Endothelial cell of umbilical vein (primary cell): ENCODE results near the gene CCDC18. TPM values are rescaled to one million over a fixed set of nuclear protein-coding genes. Genes with fewer than 3 reads are reported as not detected.

Experiments used
- BruUV-seq: library from RNA; stranded (reverse); fragments of 400-500 nt; replicated peaks from 2 replicates; lab custom pipeline; 2021; lab: Mats Ljungman, UMichigan
- CTCF ChIA-PET: fragments of 300-600, 350-600 bp; sonication (Branson Sonifier 250); formaldehyde crosslinking; loops from one replicate; lab custom pipeline; 2021; ENCODE audit warnings: antibody characterized with exemption, inconsistent platforms; lab: Charles Lee
- POLR2A ChIA-PET: fragments of 300-600, 350-600 bp; sonication (Branson Sonifier 250); formaldehyde crosslinking; loops from one replicate; lab custom pipeline; 2021; ENCODE audit warnings: antibody characterized with exemption, inconsistent platforms; lab: Charles Lee
- DNase-seq: peaks from one replicate; pipeline ENCODE4 v3.0.0-alpha.2; 2011; ENCODE audit warnings: low read depth, low spot score
- FAIRE-seq: peaks from 2 replicates; lab custom pipeline; 2011; peaks lifted over from hg19 to GRCh38; lab: Jason Lieb, UNC
- H2AFZ ChIP-seq: 2 replicates; pipeline ENCODE4 v1.6.0; 2012; ENCODE audit warnings: low read depth, low read length, control low read depth, inconsistent platforms
- H3K27ac ChIP-seq: 2 replicates; pipeline ENCODE4 v1.5.1; 2011; ENCODE audit warnings: low read depth, mild to moderate bottlenecking, control low read depth, low read length, moderate library complexity; ENCODE audit not compliant: insufficient read depth
- H3K27me3 ChIP-seq, 2 experiments: 2 replicates each; pipeline versions ENCODE4 v1.6.0 to v1.6.1; 2011; ENCODE audit warnings: low read length in 2 of 2, mixed read lengths in 1 of 2; ENCODE audit not compliant: control insufficient read depth in 2 of 2, insufficient read depth in 2 of 2
- H3K36me3 ChIP-seq, 2 experiments: 2 replicates in 1 of 2; 3 replicates in 1 of 2; pipeline ENCODE4 v1.5.1; 2011; ENCODE audit warnings: low read length in 2 of 2, mild to moderate bottlenecking in 1 of 2, moderate library complexity in 1 of 2; ENCODE audit not compliant: control insufficient read depth in 2 of 2, insufficient read depth in 2 of 2; ENCODE audit errors: extremely low read depth in 1 of 2
- H3K4me1 ChIP-seq: 3 replicates; pipeline ENCODE4 v1.5.1; 2011; ENCODE audit warnings: mild to moderate bottlenecking, low read length; ENCODE audit not compliant: control insufficient read depth, insufficient read depth; ENCODE audit errors: extremely low read depth
- H3K4me2 ChIP-seq: 2 replicates; pipeline ENCODE4 v1.6.1; 2011; ENCODE audit warnings: low read length, control low read depth, mixed read lengths; ENCODE audit not compliant: insufficient read depth
- H3K4me3 ChIP-seq, 3 experiments: fragments of 200-600 bp in 1 of 3; sonication (generic), shearing (Covaris generic) in 1 of 3; replicated peaks in 1 of 3; 2 replicates each; pipeline ENCODE4 v1.5.1; 2011 to 2016; ENCODE audit warnings: control low read depth in 3 of 3, low read length in 3 of 3, mild to moderate bottlenecking in 2 of 3, inconsistent platforms in 1 of 3, low read depth in 1 of 3, moderate library complexity in 1 of 3; ENCODE audit not compliant: insufficient read depth in 1 of 3
- H3K79me2 ChIP-seq: 2 replicates; pipeline ENCODE4 v1.6.0; 2012; ENCODE audit warnings: low read length, inconsistent platforms; ENCODE audit not compliant: control insufficient read depth, insufficient read depth
- H3K9ac ChIP-seq: replicated peaks from 2 replicates; pipeline ENCODE3; 2011; ENCODE audit warnings: low read length, control low read depth; ENCODE audit not compliant: insufficient read depth; ENCODE audit errors: extremely low read depth
- H3K9me1 ChIP-seq: replicated peaks from 3 replicates; pipeline ENCODE4 v1.6.0; 2011; ENCODE audit warnings: mild to moderate bottlenecking, low read length; ENCODE audit not compliant: control insufficient read depth, insufficient read depth; ENCODE audit errors: extremely low read depth
- H3K9me3 ChIP-seq: replicated peaks from 2 replicates; pipeline ENCODE4 v1.5.1; 2012; ENCODE audit warnings: low read length, inconsistent platforms; ENCODE audit not compliant: control insufficient read depth, insufficient read depth
- H4K20me1 ChIP-seq: replicated peaks from 2 replicates; pipeline ENCODE3; 2011; ENCODE audit warnings: mild to moderate bottlenecking, low read length; ENCODE audit not compliant: control insufficient read depth, insufficient read depth; ENCODE audit errors: extremely low read depth
- EZH2 ChIP-seq: IDR thresholded peaks from 2 replicates; pipeline ENCODE4 v1.6.1; 2012; ENCODE audit warnings: borderline replicate concordance, low read depth, mild to moderate bottlenecking, moderate library complexity, low read length, inconsistent platforms; ENCODE audit not compliant: severe bottlenecking
- FOS ChIP-seq: IDR thresholded peaks from 2 replicates; pipeline ENCODE4 v1.6.1; 2011; ENCODE audit warnings: mild to moderate bottlenecking, low read length, moderate library complexity, borderline replicate concordance; ENCODE audit not compliant: insufficient read depth
- GATA2 ChIP-seq: IDR thresholded peaks from 2 replicates; pipeline ENCODE4 v1.7.0; 2011; ENCODE audit warnings: low read depth, mild to moderate bottlenecking, moderate library complexity, mixed read lengths, low read length; ENCODE audit not compliant: insufficient read length, insufficient read depth
- JUN ChIP-seq: IDR thresholded peaks from 2 replicates; pipeline ENCODE4 v1.6.1; 2011; ENCODE audit warnings: borderline replicate concordance, low read depth; ENCODE audit not compliant: insufficient read length, insufficient read depth
- MYC ChIP-seq: IDR thresholded peaks from one replicate; pipeline ENCODE4 v1.6.1; 2011; ENCODE audit warnings: mild to moderate bottlenecking, low read depth, low read length
- POLR2A ChIP-seq: IDR thresholded peaks from 2 replicates; pipeline ENCODE4 v1.6.1; 2012; ENCODE audit warnings: low read depth, mild to moderate bottlenecking, control low read depth, low read length
- POLR2AphosphoS5 ChIP-seq: IDR thresholded peaks from 2 replicates; pipeline ENCODE4 v1.6.1; 2012; ENCODE audit warnings: low read depth, mild to moderate bottlenecking, control low read depth, low read length, moderate library complexity; ENCODE audit not compliant: insufficient read depth
- dilution Hi-C: fragments of 300-500 bp; cut with MboI; formaldehyde crosslinking; loops from one replicate; pipeline ENCODE4 v1.15.0; 2019; ENCODE audit warnings: low sequenced_read_pairs; ENCODE audit not compliant: extremely low pct_ligation_motif_present
- intact Hi-C: fragments of 100-400 bp; cut with micrococcal nuclease; formaldehyde crosslinking; loops from one replicate; pipeline ENCODE4 v1.10.0; 2022
- polyA plus RNA-seq, 4 experiments: library from polyadenylated mRNA; depleted of rRNA in 3 of 4; stranded (reverse) in 3 of 4; unstranded in 1 of 4; fragments of >200 nt; gene quantifications; 2 replicates each; pipeline versions ENCODE4 v1.2.1 to v1.2.3, GENCODE V29; 2011 to 2012; ENCODE audit warnings: missing spikeins in 1 of 4
- total RNA-seq: library from RNA; stranded (reverse); gene quantifications from 2 replicates; pipeline ENCODE4 v1.2.3, GENCODE V29; 2021
- TF ChIP-seq, protein P1 (sequence below): IDR thresholded peaks from 2 replicates; pipeline ENCODE4 v1.6.1; 2011; ENCODE audit not compliant: insufficient read depth, insufficient read length
- TF ChIP-seq, protein P2 (sequence below), 2 donors: IDR thresholded peaks; 1 replicate in 1 of 2; 2 replicates in 1 of 2; pipeline ENCODE4 v1.5.1; 2011; ENCODE audit warnings: low read length in 2 of 2, mild to moderate bottlenecking in 2 of 2, moderate library complexity in 2 of 2, control low read depth in 1 of 2, inconsistent platforms in 1 of 2, low read depth in 1 of 2; ENCODE audit not compliant: insufficient read depth in 1 of 2; ENCODE audit errors: extremely low read depth in 1 of 2

Gene CCDC18
- total and polyA plus RNA-seq, 2 donors (not counting 3 experiments of a cell fraction or from before 2014, with no cell fraction given) = 2.2 to 11.2 TPM

DNA sequence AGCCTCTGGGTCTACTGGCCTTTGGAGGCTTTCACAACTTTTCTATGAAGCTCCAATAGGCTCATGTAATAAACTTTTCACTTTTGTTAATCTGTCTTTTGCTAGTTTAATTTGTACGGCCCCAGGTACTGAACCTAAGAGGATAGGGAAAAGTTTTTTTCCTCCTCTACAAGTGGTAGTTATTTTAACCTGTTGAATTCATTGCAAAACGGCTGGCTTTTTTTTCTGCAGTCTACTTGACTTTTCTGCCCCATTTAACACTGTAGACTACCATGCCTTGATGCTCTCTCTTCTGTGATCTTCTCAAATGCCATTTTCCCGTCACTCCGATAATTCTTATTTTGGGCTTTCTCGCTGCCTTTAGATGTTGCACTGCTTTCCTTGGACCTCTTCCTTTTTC is 121.6 kb downstream of the CCDC18 start:
- dilution Hi-C loops = no loop called here

More for the DNA sequence above, 121.6 kb downstream of the CCDC18 start:
- Histone ChIP-seq H2AFZ (no peak overlapping the region), H3K27ac (no peak overlapping the region), H3K4me3 (no peak overlapping the region), H3K36me3 (no peaks in the 10 kb centered on the region), H3K79me2 (no peaks in the 10 kb centered on the region), H3K4me2 (no peak overlapping the region), H3K4me1 (no peaks in the 10 kb centered on the region), H3K9me1 (no peaks in the 10 kb centered on the region), H4K20me1 (no peaks in the 10 kb centered on the region), H3K9ac (no peak overlapping the region), H3K27me3 (no peaks in the 10 kb centered on the region), H3K9me3 (no peaks in the 10 kb centered on the region)
- TF ChIP-seq MYC (no peak), POLR2A (no peak), FOS (no peak), GATA2 (no peak), EZH2 (no peak), POLR2AphosphoS5 (no peak), JUN (no peak)
- TF ChIP-seq, protein P1, sequence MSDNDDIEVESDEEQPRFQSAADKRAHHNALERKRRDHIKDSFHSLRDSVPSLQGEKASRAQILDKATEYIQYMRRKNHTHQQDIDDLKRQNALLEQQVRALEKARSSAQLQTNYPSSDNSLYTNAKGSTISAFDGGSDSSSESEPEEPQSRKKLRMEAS = no peak
- TF ChIP-seq, protein P2, sequence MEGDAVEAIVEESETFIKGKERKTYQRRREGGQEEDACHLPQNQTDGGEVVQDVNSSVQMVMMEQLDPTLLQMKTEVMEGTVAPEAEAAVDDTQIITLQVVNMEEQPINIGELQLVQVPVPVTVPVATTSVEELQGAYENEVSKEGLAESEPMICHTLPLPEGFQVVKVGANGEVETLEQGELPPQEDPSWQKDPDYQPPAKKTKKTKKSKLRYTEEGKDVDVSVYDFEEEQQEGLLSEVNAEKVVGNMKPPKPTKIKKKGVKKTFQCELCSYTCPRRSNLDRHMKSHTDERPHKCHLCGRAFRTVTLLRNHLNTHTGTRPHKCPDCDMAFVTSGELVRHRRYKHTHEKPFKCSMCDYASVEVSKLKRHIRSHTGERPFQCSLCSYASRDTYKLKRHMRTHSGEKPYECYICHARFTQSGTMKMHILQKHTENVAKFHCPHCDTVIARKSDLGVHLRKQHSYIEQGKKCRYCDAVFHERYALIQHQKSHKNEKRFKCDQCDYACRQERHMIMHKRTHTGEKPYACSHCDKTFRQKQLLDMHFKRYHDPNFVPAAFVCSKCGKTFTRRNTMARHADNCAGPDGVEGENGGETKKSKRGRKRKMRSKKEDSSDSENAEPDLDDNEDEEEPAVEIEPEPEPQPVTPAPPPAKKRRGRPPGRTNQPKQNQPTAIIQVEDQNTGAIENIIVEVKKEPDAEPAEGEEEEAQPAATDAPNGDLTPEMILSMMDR (IDR thresholded peaks at IDR 0.05; ENCODE audit: extremely low read depth in 1 of 2, insufficient read depth in 1 of 2, low read depth in 1 of 2, low read length in 2 of 2) = no peak
- POLR2A ChIA-PET = interaction anchor here (0.6 kb wide), 1 partner anchor 176 kb away, joined by 3 read pairs; no protein-coding TSS in a partner anchor
- BruUV-seq = no TSS peak
- CTCF ChIA-PET = no interaction called here
- intact Hi-C loops = loop anchor here (5.0 kb wide), 1 partner anchor 265 kb away; no protein-coding TSS in a partner anchor
- FAIRE-seq (no peak), DNase-seq (no peak)
